ENCODE results near the gene SMARCC2.

Gene SMARCC2

DNA sequence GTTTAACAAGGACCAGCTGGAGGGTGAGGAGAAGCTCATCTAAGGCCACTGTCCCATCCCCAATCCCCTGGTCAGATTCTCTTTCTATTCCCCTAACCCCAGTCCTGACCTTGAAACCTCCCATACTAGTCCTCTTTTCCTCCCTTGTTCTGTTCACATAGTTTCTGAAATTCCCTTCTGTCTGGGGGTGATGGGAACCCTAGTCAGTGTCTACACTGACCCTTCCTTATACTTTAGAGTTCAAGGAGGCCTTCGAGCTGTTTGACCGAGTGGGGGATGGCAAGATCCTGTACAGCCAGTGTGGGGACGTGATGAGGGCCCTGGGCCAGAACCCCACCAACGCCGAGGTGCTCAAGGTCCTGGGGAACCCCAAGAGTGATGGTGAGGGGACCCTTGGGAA, 34.5 kb downstream of the SMARCC2 start:
- no peak overlapping the region for H3K4me3 Mint-ChIP-seq

DNA sequence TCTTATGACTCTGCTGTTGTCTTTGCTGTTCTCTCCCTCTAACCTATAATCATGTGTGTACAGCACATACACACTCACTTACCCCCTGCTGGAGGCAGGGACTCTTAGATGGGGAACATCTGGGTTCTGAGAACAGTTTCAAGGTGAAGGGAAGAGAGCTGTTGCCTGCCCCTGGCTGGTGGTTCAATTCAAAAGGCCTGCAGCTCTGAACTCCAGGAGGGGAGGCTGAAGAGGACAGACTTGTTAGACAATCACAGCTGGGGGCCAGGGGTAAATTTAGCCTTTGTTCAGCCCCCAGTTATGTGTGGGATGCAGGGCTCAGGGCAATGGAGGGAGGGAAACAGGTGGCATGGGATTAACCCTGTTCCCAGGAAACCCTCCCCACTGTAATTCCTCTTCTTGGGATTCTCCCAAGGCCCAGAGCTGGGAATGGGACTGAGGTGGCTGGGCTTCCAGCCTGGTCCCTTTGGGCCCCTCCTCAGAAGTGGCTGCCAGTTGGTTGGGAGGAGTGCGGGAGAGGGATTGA, 35.0 kb downstream of the SMARCC2 start:
- Mint-ChIP-seq H3K4me1 (peaks cover 53% of the 10 kb centered on the region), H3K9me3 (no peaks in the 10 kb centered on the region), H3K27ac (no peak overlapping the region), H3K36me3 (ENCODE audit: low read depth) (peaks cover 21% of the 10 kb centered on the region), H3K4me3 (no peak overlapping the region), H3K27me3 (no peaks in the 10 kb centered on the region)
- ATAC-seq (no peak), DNase-seq (no peak)

More for the DNA sequence above, 34.5 kb downstream of the SMARCC2 start:
- Mint-ChIP-seq H3K4me1 (peaks cover 59% of the 10 kb centered on the region), H3K27ac (no peak overlapping the region), H3K9me3 (no peaks in the 10 kb centered on the region), H3K36me3 (ENCODE audit: low read depth) (peaks cover 26% of the 10 kb centered on the region), H3K27me3 (no peaks in the 10 kb centered on the region)
- ATAC-seq (no peak), DNase-seq (no peak)

DNA sequence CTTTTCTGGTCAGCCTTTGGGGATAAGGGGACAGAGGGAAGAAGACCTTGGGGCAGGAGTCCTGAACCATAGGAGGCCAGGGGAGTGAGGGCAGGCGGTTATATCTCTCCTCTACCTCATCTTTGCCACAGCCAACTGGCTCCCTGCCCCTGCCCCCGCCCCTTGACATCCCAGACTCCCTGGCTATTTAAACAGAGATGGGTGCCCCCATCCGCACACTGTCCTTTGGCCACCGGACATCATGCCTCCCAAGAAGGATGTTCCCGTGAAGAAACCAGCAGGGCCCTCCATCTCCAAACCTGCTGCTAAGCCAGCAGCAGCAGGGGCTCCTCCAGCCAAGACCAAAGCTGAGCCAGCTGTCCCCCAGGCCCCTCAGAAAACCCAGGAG, 35.6 kb downstream of the SMARCC2 start:
- Mint-ChIP-seq H3K27me3 (no peaks in the 10 kb centered on the region), H3K36me3 (ENCODE audit: low read depth) (peaks cover 14% of the 10 kb centered on the region), H3K4me1 (peaks cover 47% of the 10 kb centered on the region), H3K27ac (no peak overlapping the region), H3K4me3 (peak overlapping the region; percentile 85), H3K9me3 (no peaks in the 10 kb centered on the region)
- DNase-seq (no peak), ATAC-seq (no peak)

DNA sequence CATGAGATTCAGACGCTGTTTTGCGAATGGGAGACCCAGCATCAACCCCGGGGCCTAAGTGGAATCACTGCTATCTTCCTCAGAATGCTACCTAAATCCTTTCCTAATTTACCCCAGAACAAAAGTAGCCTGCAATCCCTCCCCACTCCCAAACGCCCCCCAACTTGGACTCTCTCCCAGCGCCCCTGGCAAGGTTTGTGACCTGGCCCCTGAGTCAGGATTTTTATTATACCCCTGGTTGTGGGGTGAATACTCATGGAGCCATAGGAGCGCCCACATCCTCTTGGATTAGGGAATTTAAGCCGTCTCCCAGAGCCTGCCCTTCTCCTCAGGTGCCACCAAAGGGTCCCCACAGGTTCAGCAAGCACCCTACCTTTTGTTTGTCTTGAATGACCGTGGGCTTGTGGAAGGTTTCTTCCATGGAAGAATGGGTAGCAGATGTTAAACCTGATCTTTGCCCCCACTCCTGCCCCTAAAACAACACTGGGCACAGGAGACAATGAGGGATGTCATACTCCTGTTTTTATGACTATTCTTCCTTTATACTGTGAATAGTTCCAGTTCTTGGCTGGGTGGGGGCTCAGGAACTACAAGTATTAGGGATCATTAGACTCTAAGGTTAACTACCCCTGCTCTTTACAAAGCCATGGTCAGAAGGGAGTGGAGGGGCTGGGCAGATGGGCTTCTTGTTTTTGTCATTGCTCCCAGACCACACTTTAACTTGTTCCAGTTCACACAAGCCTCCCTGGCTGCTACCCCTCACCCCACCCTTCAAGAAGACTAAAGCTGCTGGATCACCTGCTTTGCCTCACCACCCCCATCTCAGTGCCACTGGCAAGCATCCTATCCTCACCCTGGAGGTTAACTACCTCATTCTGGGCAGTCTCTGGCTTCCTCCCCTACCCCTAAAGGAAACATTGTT, 36.3 kb downstream of the SMARCC2 start:
- Mint-ChIP-seq H3K9me3 (no peaks in the 10 kb centered on the region), H3K4me1 (peaks cover 47% of the 10 kb centered on the region), H3K27ac (peak overlapping the region; percentile 98), H3K27me3 (no peaks in the 10 kb centered on the region), H3K4me3 (peak overlapping the region; percentile 85), H3K36me3 (ENCODE audit: low read depth) (peaks cover 10% of the 10 kb centered on the region)
- DNase-seq (no peak), ATAC-seq (no peak)

DNA sequence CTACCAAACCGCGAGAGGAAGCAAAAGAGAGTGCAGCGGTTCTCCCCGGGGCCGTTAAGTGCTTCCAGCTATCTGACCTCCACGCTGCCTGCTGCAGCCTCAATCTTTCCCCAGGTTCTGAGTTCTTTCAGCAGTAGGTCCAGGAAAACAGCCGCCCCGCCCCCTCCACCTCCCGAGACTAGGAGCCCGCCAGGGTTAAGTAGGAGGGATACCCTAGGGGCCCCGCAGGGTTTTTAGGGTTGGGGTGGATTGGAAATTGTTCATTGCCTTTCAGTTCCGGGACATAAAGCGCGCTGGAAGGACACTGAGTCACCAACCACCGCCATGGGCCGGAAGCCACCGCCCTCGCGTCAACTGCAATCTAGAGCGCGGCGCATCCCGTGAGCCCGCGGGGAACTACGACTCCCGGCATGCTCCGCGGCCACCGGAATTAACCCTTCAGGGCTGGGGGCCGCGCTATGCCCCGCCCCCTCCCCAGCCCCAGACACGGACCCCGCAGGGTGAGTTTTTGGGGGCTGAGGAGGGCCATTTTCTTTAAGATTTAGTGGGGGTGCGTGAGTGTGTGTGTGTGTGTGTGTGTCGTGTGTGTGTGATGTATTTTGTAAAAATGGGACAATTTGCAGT, 37.0 kb downstream of the SMARCC2 start, which contains the start of gene MYL6B:
TSS of gene MYL6B (plus strand) at position 456 of the 624 bp plus-strand sequence. CDS start 1,332 bp downstream, outside the sequence.
- Mint-ChIP-seq H3K36me3 (ENCODE audit: low read depth) (peaks cover 9% of the 10 kb centered on the region), H3K4me1 (peaks cover 42% of the 10 kb centered on the region), H3K27me3 (no peaks in the 10 kb centered on the region), H3K9me3 (no peaks in the 10 kb centered on the region), H3K27ac (peak within 1 kb of the TSS; percentile 98), H3K4me3 (peak within 1 kb of the TSS; percentile 85)
- DNase-seq (peak; percentile 94), ATAC-seq (peak; percentile 88)

DNA sequence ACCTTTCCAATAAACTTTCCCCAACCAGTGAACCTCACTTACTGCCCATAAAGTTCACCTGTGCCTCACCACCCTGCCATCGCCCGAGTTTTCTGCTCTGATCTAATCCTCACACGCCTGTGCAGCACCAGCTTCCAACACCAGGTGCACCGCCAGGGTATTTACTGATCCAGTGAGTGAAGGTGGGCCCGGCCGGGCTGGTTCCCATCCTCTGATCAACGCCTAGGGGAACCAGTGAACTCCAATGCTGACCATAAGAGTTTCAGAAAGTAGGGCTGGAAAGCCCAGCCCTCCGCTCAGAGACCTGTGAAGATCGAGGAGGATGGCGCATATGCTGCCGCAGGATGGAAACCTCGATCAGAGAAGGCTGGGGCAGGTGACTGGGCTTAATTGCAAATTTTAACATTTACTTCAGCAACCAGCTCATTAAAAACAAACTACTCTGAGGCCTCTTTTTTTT, 37.6 kb downstream of the SMARCC2 start:
- DNase-seq (peak; percentile 74), ATAC-seq (peak; percentile 72)
- H3K4me1 Mint-ChIP-seq, result peaks cover 39% of the 10 kb centered on the region
- peak overlapping the region; percentile 98 for H3K27ac Mint-ChIP-seq
- H3K9me3 Mint-ChIP-seq, result no peaks in the 10 kb centered on the region
- peaks cover 8% of the 10 kb centered on the region for H3K36me3 Mint-ChIP-seq (ENCODE audit: low read depth)
- H3K4me3 Mint-ChIP-seq, result peak overlapping the region; percentile 85
- no peaks in the 10 kb centered on the region for H3K27me3 Mint-ChIP-seq

DNA sequence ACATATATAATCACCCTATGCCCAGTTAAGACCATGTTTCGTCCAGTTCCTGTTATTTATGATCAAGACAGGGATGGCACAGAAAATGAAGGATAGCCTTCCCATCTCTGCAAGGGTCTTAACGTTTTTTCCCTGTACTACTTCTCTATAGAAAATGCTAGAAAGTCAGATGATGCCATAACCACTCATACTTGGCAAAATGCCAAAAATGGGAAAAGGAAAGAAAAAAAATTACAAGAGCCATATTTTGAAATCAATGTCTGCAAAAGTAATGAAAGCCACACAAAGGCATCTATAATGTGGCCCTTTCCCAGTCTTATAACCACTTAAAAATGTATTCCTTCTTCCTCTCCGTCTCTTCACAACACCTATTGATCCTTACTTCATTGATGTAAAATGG, 38.7 kb downstream of the SMARCC2 start:
- Mint-ChIP-seq H3K4me1 (peaks cover 36% of the 10 kb centered on the region), H3K36me3 (ENCODE audit: low read depth) (peaks cover 6% of the 10 kb centered on the region), H3K9me3 (no peaks in the 10 kb centered on the region), H3K27ac (peak overlapping the region; percentile 98), H3K4me3 (peak overlapping the region; percentile 85), H3K27me3 (no peaks in the 10 kb centered on the region)
- no peak for ATAC-seq
- no peak for DNase-seq

DNA sequence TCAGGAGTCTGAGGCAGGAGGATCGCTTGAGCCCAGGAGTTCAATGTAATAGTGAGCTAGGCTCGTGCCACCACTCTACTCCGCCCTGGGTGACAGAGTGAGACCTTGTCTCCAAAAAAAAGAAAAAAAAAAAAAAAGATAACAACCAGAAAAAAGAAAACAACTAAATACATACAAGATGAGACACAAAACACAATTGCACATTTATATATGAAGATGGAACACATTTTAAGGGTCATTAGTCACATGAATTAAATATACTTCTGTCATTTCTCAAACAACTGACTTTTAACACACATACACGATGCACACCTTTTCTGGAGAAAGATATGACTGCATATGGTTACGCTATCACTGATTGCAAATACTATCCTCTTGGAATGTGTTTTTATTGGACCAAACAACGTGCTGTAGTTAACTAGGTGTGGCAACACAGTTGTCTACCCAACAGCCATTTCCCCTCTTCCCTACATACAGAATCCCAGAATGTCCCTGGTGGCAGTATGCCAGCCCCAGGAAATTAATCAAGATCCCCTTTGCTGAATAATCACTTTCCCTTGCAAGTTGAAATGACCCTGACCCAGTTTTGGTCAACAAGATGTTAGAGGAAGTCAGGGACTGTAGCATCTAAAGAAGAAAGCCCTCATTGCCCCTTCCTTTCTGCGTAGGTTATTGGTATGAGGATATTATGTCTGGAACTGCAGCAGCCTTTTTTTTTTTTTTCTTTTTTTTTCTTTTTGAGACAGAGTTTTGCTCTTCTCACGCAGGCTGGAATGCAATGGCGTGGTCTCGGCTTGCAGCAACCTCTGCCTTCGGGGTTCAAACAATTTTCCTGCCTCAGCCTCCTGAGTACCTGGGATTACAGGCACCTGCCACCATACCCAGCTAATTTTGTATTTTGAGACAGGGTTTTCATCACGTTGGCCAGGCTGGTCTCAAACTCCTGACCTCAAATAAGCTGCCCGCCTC, 42.5 kb downstream of the SMARCC2 start:
- ATAC-seq (no peak), DNase-seq (no peak)
- Mint-ChIP-seq H3K36me3 (ENCODE audit: low read depth) (peaks cover 32% of the 10 kb centered on the region), H3K27ac (no peak overlapping the region), H3K4me1 (peaks cover 31% of the 10 kb centered on the region), H3K27me3 (no peaks in the 10 kb centered on the region), H3K9me3 (no peaks in the 10 kb centered on the region), H3K4me3 (no peak overlapping the region)

DNA sequence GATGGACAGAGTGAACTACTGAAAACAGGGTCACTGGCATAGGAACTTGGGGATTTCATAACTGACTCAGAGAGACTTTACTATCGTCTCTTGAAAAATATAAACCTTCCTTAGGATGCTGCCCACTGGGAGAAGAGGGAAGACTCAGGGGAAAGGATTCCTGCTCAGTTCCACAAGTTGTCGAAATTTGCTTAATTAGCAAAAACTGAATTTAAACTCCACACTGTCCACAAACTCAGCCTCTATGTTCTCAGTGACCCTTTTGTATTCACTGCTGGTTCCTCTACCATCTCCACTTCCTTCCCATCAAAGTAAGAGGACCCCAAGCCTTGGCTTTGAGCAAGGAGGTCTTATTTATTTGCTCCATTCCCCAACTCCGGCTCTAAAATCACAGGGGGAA, 44.1 kb downstream of the SMARCC2 start:
- DNase-seq (no peak), ATAC-seq (no peak)
- Mint-ChIP-seq H3K27ac (no peak overlapping the region), H3K4me3 (no peak overlapping the region), H3K9me3 (no peaks in the 10 kb centered on the region), H3K36me3 (ENCODE audit: low read depth) (peaks cover 43% of the 10 kb centered on the region), H3K27me3 (no peaks in the 10 kb centered on the region), H3K4me1 (peaks cover 17% of the 10 kb centered on the region)

DNA sequence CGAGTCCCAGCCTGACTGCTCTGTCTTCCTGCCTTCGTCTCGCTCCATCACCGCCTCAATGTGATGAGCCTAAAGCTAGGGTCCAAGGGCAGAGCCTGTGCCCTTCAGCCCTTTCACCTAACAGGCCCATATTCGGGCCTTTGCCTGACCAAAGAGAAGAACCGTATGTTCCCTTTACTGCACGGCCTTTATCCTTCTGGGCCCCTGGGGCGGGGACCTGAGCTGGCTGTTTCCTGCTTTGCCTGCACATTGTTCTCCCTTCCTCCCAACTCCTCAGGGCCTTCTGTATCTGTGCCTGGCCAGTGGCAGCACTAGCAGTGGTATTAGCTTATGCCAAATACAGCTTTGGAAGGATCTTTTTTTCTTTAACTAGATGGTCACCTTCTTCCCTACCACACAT, 45.4 kb downstream of the SMARCC2 start:
- Mint-ChIP-seq H3K4me1 (peaks cover 16% of the 10 kb centered on the region), H3K4me3 (no peak overlapping the region), H3K9me3 (no peaks in the 10 kb centered on the region), H3K27ac (peak overlapping the region; percentile 68), H3K27me3 (no peaks in the 10 kb centered on the region), H3K36me3 (ENCODE audit: low read depth) (peaks cover 52% of the 10 kb centered on the region)
- ATAC-seq (no peak), DNase-seq (no peak)

DNA sequence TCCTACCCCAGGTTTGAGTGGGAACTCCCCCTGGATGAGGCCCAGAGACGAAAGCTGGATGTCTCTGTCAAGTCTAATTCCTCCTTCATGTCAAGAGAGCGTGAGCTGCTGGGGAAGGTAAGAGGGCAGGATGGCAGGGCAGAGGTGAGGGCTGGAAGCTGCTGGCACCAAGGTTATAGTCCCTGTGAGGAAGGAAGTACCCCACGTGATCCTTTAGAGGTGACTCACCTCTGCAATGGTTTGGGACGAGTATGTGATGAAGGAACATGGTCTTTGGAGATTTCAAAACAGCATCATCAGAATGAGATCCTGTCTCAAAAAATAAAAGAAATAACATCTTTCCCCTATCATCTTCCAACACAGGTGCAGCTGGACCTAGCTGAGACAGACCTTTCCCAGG, 46.1 kb downstream of the SMARCC2 start:
- ATAC-seq, result peak; percentile 53
- peaks cover 59% of the 10 kb centered on the region for H3K36me3 Mint-ChIP-seq (ENCODE audit: low read depth)

DNA sequence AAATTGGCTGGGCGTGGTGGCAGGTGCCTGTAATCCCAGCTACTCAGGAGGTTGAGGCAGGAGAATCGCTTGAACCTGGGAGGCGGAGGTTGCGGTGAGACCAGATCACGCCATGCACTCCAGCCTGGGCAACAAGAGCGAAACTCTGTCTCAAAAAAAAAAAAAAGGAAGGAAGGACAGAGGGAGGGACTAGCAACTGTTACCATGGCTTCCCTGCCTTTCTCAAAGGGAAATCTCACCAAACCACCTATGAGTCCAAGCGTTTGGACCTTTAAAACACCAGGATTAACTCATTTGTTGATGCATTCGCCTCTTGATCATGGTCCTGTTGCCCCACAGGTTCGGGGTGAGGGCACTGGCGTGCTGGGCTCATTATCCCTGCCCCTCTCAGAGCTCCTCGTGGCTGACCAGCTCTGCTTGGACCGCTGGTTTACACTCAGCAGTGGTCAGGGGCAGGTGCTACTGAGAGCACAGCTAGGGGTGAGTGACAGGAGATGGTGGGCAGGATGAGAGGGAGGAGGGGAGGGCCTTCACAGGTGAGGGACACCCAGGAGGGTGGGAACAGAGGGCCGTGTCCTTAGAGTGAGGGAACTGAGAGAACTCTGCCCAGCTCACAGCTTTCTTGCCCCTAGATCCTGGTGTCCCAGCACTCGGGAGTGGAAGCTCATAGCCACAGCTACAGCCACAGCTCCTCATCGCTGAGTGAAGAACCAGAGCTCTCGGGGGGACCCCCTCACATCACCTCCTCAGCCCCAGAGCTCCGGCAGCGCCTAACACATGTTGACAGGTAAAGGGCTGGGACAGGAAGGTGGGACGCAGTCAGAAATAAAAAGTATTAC, 47.1 kb downstream of the SMARCC2 start:
- peaks cover 69% of the 10 kb centered on the region for H3K36me3 Mint-ChIP-seq (ENCODE audit: low read depth)
- H3K4me1 Mint-ChIP-seq, result peaks cover 30% of the 10 kb centered on the region
- no peak overlapping the region for H3K27ac Mint-ChIP-seq
- no peaks in the 10 kb centered on the region for H3K27me3 Mint-ChIP-seq
- no peak overlapping the region for H3K4me3 Mint-ChIP-seq
- ATAC-seq (no peak), DNase-seq (no peak)
- no peaks in the 10 kb centered on the region for H3K9me3 Mint-ChIP-seq

More for the DNA sequence above, 46.1 kb downstream of the SMARCC2 start:
- H3K9me3 Mint-ChIP-seq, result no peaks in the 10 kb centered on the region
- no peak for DNase-seq
- peak overlapping the region; percentile 68 for H3K27ac Mint-ChIP-seq
- H3K27me3 Mint-ChIP-seq, result no peaks in the 10 kb centered on the region
- H3K4me3 Mint-ChIP-seq, result no peak overlapping the region
- peaks cover 22% of the 10 kb centered on the region for H3K4me1 Mint-ChIP-seq

DNA sequence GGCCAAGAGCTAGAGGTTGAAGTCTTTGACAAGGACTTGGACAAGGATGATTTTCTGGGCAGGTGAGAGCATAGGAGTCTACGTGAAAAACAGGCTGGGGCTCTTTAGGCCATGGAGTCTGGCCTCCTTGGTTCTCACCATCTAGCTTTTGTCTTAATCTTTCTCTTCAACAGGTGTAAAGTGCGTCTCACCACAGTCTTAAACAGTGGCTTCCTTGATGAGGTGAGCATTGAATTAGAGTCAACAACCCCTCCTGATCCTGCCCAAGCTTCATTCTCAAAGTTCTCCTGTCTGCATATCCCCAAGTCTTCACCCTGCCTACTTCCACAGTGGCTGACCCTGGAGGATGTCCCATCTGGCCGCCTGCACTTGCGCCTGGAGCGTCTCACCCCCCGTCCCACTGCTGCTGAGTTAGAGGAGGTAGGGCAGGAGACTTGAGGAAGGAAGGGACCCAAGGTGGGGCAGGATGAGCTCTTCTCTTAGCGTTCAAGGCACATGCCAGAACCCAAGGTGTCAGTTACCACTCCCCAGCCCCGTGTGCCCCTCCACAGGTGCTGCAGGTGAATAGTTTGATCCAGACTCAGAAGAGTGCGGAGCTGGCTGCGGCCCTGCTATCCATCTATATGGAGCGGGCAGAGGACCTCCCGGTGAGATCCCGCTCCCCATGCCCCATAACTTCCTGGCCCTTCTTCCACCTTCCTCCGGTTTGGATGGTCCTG, 51.3 kb downstream of the SMARCC2 start:
- peaks cover 77% of the 10 kb centered on the region for H3K36me3 Mint-ChIP-seq (ENCODE audit: low read depth)
- H3K27ac Mint-ChIP-seq, result peak overlapping the region; percentile 7
- ATAC-seq (no peak), DNase-seq (no peak)
- no peaks in the 10 kb centered on the region for H3K27me3 Mint-ChIP-seq
- H3K4me1 Mint-ChIP-seq, result peaks cover 50% of the 10 kb centered on the region
- H3K4me3 Mint-ChIP-seq, result no peak overlapping the region
- H3K9me3 Mint-ChIP-seq, result no peaks in the 10 kb centered on the region
